Endothelial cell of umbilical vein (primary cell): ENCODE data around the gene SYTL2. TPM values are rescaled to one million over a fixed set of nuclear protein-coding genes. Genes with fewer than 3 reads are reported as not detected.

Experiments
- BruUV-seq: library from RNA; stranded (reverse); fragments of 400-500 nt; replicated peaks from 2 replicates; lab custom pipeline; 2021; lab: Mats Ljungman, UMichigan
- CTCF ChIA-PET: fragments of 300-600, 350-600 bp; sonication (Branson Sonifier 250); formaldehyde crosslinking; loops from one replicate; lab custom pipeline; 2021; ENCODE audit warnings: antibody characterized with exemption, inconsistent platforms; lab: Charles Lee
- POLR2A ChIA-PET: fragments of 300-600, 350-600 bp; sonication (Branson Sonifier 250); formaldehyde crosslinking; loops from one replicate; lab custom pipeline; 2021; ENCODE audit warnings: antibody characterized with exemption, inconsistent platforms; lab: Charles Lee
- DNase-seq: peaks from one replicate; pipeline ENCODE4 v3.0.0-alpha.2; 2011; ENCODE audit warnings: low read depth, low spot score
- FAIRE-seq: peaks from 2 replicates; lab custom pipeline; 2011; peaks lifted over from hg19 to GRCh38; lab: Jason Lieb, UNC
- H2AFZ ChIP-seq: 2 replicates; pipeline ENCODE4 v1.6.0; 2012; ENCODE audit warnings: low read depth, low read length, control low read depth, inconsistent platforms
- H3K27ac ChIP-seq: 2 replicates; pipeline ENCODE4 v1.5.1; 2011; ENCODE audit warnings: low read depth, mild to moderate bottlenecking, control low read depth, low read length, moderate library complexity; ENCODE audit not compliant: insufficient read depth
- H3K27me3 ChIP-seq, 2 experiments: 2 replicates each; pipeline versions ENCODE4 v1.6.0 to v1.6.1; 2011; ENCODE audit warnings: low read length in 2 of 2, mixed read lengths in 1 of 2; ENCODE audit not compliant: control insufficient read depth in 2 of 2, insufficient read depth in 2 of 2
- H3K36me3 ChIP-seq, 2 experiments: 2 replicates in 1 of 2; 3 replicates in 1 of 2; pipeline ENCODE4 v1.5.1; 2011; ENCODE audit warnings: low read length in 2 of 2, mild to moderate bottlenecking in 1 of 2, moderate library complexity in 1 of 2; ENCODE audit not compliant: control insufficient read depth in 2 of 2, insufficient read depth in 2 of 2; ENCODE audit errors: extremely low read depth in 1 of 2
- H3K4me1 ChIP-seq: 3 replicates; pipeline ENCODE4 v1.5.1; 2011; ENCODE audit warnings: mild to moderate bottlenecking, low read length; ENCODE audit not compliant: control insufficient read depth, insufficient read depth; ENCODE audit errors: extremely low read depth
- H3K4me2 ChIP-seq: 2 replicates; pipeline ENCODE4 v1.6.1; 2011; ENCODE audit warnings: low read length, control low read depth, mixed read lengths; ENCODE audit not compliant: insufficient read depth
- H3K4me3 ChIP-seq, 3 experiments: fragments of 200-600 bp in 1 of 3; sonication (generic), shearing (Covaris generic) in 1 of 3; replicated peaks in 1 of 3; 2 replicates each; pipeline ENCODE4 v1.5.1; 2011 to 2016; ENCODE audit warnings: control low read depth in 3 of 3, low read length in 3 of 3, mild to moderate bottlenecking in 2 of 3, inconsistent platforms in 1 of 3, low read depth in 1 of 3, moderate library complexity in 1 of 3; ENCODE audit not compliant: insufficient read depth in 1 of 3
- H3K79me2 ChIP-seq: 2 replicates; pipeline ENCODE4 v1.6.0; 2012; ENCODE audit warnings: low read length, inconsistent platforms; ENCODE audit not compliant: control insufficient read depth, insufficient read depth
- H3K9ac ChIP-seq: replicated peaks from 2 replicates; pipeline ENCODE3; 2011; ENCODE audit warnings: low read length, control low read depth; ENCODE audit not compliant: insufficient read depth; ENCODE audit errors: extremely low read depth
- H3K9me1 ChIP-seq: replicated peaks from 3 replicates; pipeline ENCODE4 v1.6.0; 2011; ENCODE audit warnings: mild to moderate bottlenecking, low read length; ENCODE audit not compliant: control insufficient read depth, insufficient read depth; ENCODE audit errors: extremely low read depth
- H3K9me3 ChIP-seq: replicated peaks from 2 replicates; pipeline ENCODE4 v1.5.1; 2012; ENCODE audit warnings: low read length, inconsistent platforms; ENCODE audit not compliant: control insufficient read depth, insufficient read depth
- H4K20me1 ChIP-seq: replicated peaks from 2 replicates; pipeline ENCODE3; 2011; ENCODE audit warnings: mild to moderate bottlenecking, low read length; ENCODE audit not compliant: control insufficient read depth, insufficient read depth; ENCODE audit errors: extremely low read depth
- CTCF ChIP-seq, 2 donors: IDR thresholded peaks; 1 replicate in 1 of 2; 2 replicates in 1 of 2; pipeline ENCODE4 v1.5.1; 2011; ENCODE audit warnings: low read length in 2 of 2, mild to moderate bottlenecking in 2 of 2, moderate library complexity in 2 of 2, control low read depth in 1 of 2, inconsistent platforms in 1 of 2, low read depth in 1 of 2; ENCODE audit not compliant: insufficient read depth in 1 of 2; ENCODE audit errors: extremely low read depth in 1 of 2
- EZH2 ChIP-seq: IDR thresholded peaks from 2 replicates; pipeline ENCODE4 v1.6.1; 2012; ENCODE audit warnings: borderline replicate concordance, low read depth, mild to moderate bottlenecking, moderate library complexity, low read length, inconsistent platforms; ENCODE audit not compliant: severe bottlenecking
- FOS ChIP-seq: IDR thresholded peaks from 2 replicates; pipeline ENCODE4 v1.6.1; 2011; ENCODE audit warnings: mild to moderate bottlenecking, low read length, moderate library complexity, borderline replicate concordance; ENCODE audit not compliant: insufficient read depth
- GATA2 ChIP-seq: IDR thresholded peaks from 2 replicates; pipeline ENCODE4 v1.7.0; 2011; ENCODE audit warnings: low read depth, mild to moderate bottlenecking, moderate library complexity, mixed read lengths, low read length; ENCODE audit not compliant: insufficient read length, insufficient read depth
- JUN ChIP-seq: IDR thresholded peaks from 2 replicates; pipeline ENCODE4 v1.6.1; 2011; ENCODE audit warnings: borderline replicate concordance, low read depth; ENCODE audit not compliant: insufficient read length, insufficient read depth
- MAX ChIP-seq: IDR thresholded peaks from 2 replicates; pipeline ENCODE4 v1.6.1; 2011; ENCODE audit not compliant: insufficient read depth, insufficient read length
- MYC ChIP-seq: IDR thresholded peaks from one replicate; pipeline ENCODE4 v1.6.1; 2011; ENCODE audit warnings: mild to moderate bottlenecking, low read depth, low read length
- POLR2A ChIP-seq: IDR thresholded peaks from 2 replicates; pipeline ENCODE4 v1.6.1; 2012; ENCODE audit warnings: low read depth, mild to moderate bottlenecking, control low read depth, low read length
- POLR2AphosphoS5 ChIP-seq: IDR thresholded peaks from 2 replicates; pipeline ENCODE4 v1.6.1; 2012; ENCODE audit warnings: low read depth, mild to moderate bottlenecking, control low read depth, low read length, moderate library complexity; ENCODE audit not compliant: insufficient read depth
- dilution Hi-C: fragments of 300-500 bp; cut with MboI; formaldehyde crosslinking; loops from one replicate; pipeline ENCODE4 v1.15.0; 2019; ENCODE audit warnings: low sequenced_read_pairs; ENCODE audit not compliant: extremely low pct_ligation_motif_present
- intact Hi-C: fragments of 100-400 bp; cut with micrococcal nuclease; formaldehyde crosslinking; loops from one replicate; pipeline ENCODE4 v1.10.0; 2022
- polyA plus RNA-seq, 4 experiments: library from polyadenylated mRNA; depleted of rRNA in 3 of 4; stranded (reverse) in 3 of 4; unstranded in 1 of 4; fragments of >200 nt; gene quantifications; 2 replicates each; pipeline versions ENCODE4 v1.2.1 to v1.2.3, GENCODE V29; 2011 to 2012; ENCODE audit warnings: missing spikeins in 1 of 4
- total RNA-seq: library from RNA; stranded (reverse); gene quantifications from 2 replicates; pipeline ENCODE4 v1.2.3, GENCODE V29; 2021

Gene SYTL2
- total and polyA plus RNA-seq, 2 donors (not counting 3 experiments of a cell fraction or from before 2014, with no cell fraction given): 1.4 to 2.4 TPM

- DNase-seq (no peak), FAIRE-seq (no peak)
- peaks cover 4 to 10% of the 10 kb centered on the region in 2 experiments for H3K27me3 ChIP-seq
- H3K9me3 ChIP-seq: no peaks in the 10 kb centered on the region
- intact Hi-C loops: no loop called here
- ChIA-PET POLR2A (no interaction called here), CTCF (interaction anchor here (0.7 to 2.2 kb wide), 3 partner anchors 14 to 121 kb away, joined by 3 to 12 read pairs (median 3); no protein-coding TSS in a partner anchor)
- H3K36me3 ChIP-seq: no peaks in the 10 kb centered on the region
- no peaks in the 10 kb centered on the region for H4K20me1 ChIP-seq
- TF ChIP-seq MYC (no peak), MAX (no peak), POLR2A (no peak)
- no peak within 1 kb of the TSS for H3K4me2 ChIP-seq
- no peaks in the 10 kb centered on the region for H3K9me1 ChIP-seq
- no peak within 1 kb of the TSS for H3K27ac ChIP-seq
- no peak within 1 kb of the TSS for H2AFZ ChIP-seq
- H3K79me2 ChIP-seq: no peaks in the 10 kb centered on the region
- dilution Hi-C loops: no loop called here
- H3K4me3 ChIP-seq: no peak within 1 kb of the TSS
- peaks cover 4% of the 10 kb centered on the region for H3K4me1 ChIP-seq
- no TSS peak for BruUV-seq
- no peak within 1 kb of the TSS for H3K9ac ChIP-seq
Measured at GRCh38 chr11:85685820-85686459, 125.0 kb downstream of the SYTL2 start, which contains the start of gene CCDC89. CCDC89 (minus strand) TSS chr11:85686195; CDS start chr11:85686130, 65 bp downstream.

GRCh38 chr11:85685125-85685819 lies 125.7 kb downstream of the SYTL2 start:
- Histone ChIP-seq H3K27me3 (peaks cover 2 to 12% of the 10 kb centered on the region in 2 experiments), H3K9me3 (no peaks in the 10 kb centered on the region), H3K36me3 (no peaks in the 10 kb centered on the region), H3K9ac (no peak overlapping the region), H3K4me1 (peaks cover 4% of the 10 kb centered on the region), H3K4me3 (no peak overlapping the region), H3K9me1 (no peaks in the 10 kb centered on the region), H4K20me1 (no peaks in the 10 kb centered on the region), H2AFZ (no peak overlapping the region), H3K27ac (no peak overlapping the region), H3K4me2 (no peak overlapping the region), H3K79me2 (no peaks in the 10 kb centered on the region)
- FAIRE-seq: no peak
- CTCF ChIA-PET: interaction anchor here (0.7 to 2.2 kb wide), 6 partner anchors 8 to 122 kb away, joined by 3 to 12 read pairs (median 3); no protein-coding TSS in a partner anchor
- no TSS peak for BruUV-seq
- no peak for DNase-seq
- intact Hi-C loops: no loop called here
- dilution Hi-C loops: no loop called here
- TF ChIP-seq MYC: no peak
- no peak for TF ChIP-seq GATA2
- no peak for TF ChIP-seq CTCF (IDR thresholded peaks at IDR 0.05; ENCODE audit: extremely low read depth in 1 of 2, insufficient read depth in 1 of 2, low read depth in 1 of 2, low read length in 2 of 2)
- no peak for TF ChIP-seq POLR2A
- TF ChIP-seq FOS: no peak
- TF ChIP-seq EZH2: no peak
- no peak for TF ChIP-seq JUN
- no peak for TF ChIP-seq MAX
- no peak for TF ChIP-seq POLR2AphosphoS5
- POLR2A ChIA-PET: no interaction called here
